HepG2 (cell line): ENCODE results near the gene COL9A1. TPM values are rescaled to one million over a fixed set of nuclear protein-coding genes. Genes with fewer than 3 reads are reported as not detected.

Experiments
- BCL6 ChIP-seq: IDR thresholded peaks from 2 replicates; pipeline ENCODE4 v1.6.1; 2016; ENCODE audit warnings: missing genetic modification reagents, missing compliant biosample characterization
- CTCF ChIP-seq: sonication (generic); formaldehyde crosslinking; IDR thresholded peaks from 2 replicates; pipeline ENCODE4 v1.5.0; 2020; ENCODE audit warnings: mild to moderate bottlenecking, missing genetic modification reagents, moderate library complexity
- DZIP1 ChIP-seq: sonication (generic); formaldehyde crosslinking; IDR thresholded peaks from 2 replicates; pipeline ENCODE4 v1.5.0; 2020; ENCODE audit warnings: mild to moderate bottlenecking, missing genetic modification reagents
- GATAD2A ChIP-seq: IDR thresholded peaks from 2 replicates; pipeline ENCODE4 v1.6.1; 2016
- HCFC1 ChIP-seq: fragments of 150-350 bp; IDR thresholded peaks from 2 replicates; pipeline ENCODE4 v1.6.1; 2014; ENCODE audit warnings: low read depth, low read length
- MED1 ChIP-seq: sonication (generic); formaldehyde crosslinking; IDR thresholded peaks from 2 replicates; pipeline ENCODE4 v1.4.0; 2020; ENCODE audit warnings: missing genetic modification reagents
- NR2C2 ChIP-seq: sonication (generic); formaldehyde crosslinking; IDR thresholded peaks from 2 replicates; pipeline ENCODE4 v1.4.0; 2020; ENCODE audit warnings: missing genetic modification reagents, mild to moderate bottlenecking, moderate library complexity, borderline replicate concordance
- RFXAP ChIP-seq: sonication (generic); formaldehyde crosslinking; IDR thresholded peaks from 2 replicates; pipeline ENCODE4 v1.4.0; 2020; ENCODE audit warnings: missing genetic modification reagents, borderline replicate concordance
- RORA ChIP-seq: sonication (generic); formaldehyde crosslinking; IDR thresholded peaks from 2 replicates; pipeline ENCODE4 v1.5.0; 2020; ENCODE audit warnings: mild to moderate bottlenecking, missing genetic modification reagents, moderate library complexity
- RXRB ChIP-seq: IDR thresholded peaks from 2 replicates; pipeline ENCODE4 v1.6.1; 2016; ENCODE audit warnings: borderline replicate concordance, missing genetic modification reagents, missing compliant biosample characterization
- SOX13 ChIP-seq, 3 experiments: fragments of 450-650 bp in 1 of 3; sonication (generic) in 1 of 3; formaldehyde crosslinking in 1 of 3; IDR thresholded peaks in 2 of 3; conservative IDR thresholded peaks in 1 of 3; 2 replicates each; pipeline versions ENCODE4 v1.5.0 to v1.6.1; 2016 to 2020; ENCODE audit warnings: antibody characterized with exemption in 1 of 3, mild to moderate bottlenecking in 1 of 3, missing compliant biosample characterization in 1 of 3, missing genetic modification reagents in 1 of 3, moderate library complexity in 1 of 3
- SOX5 ChIP-seq: IDR thresholded peaks from 2 replicates; pipeline ENCODE4 v1.6.1; 2016; ENCODE audit warnings: borderline replicate concordance
- SRSF4 ChIP-seq: fragments of 200-400 bp; formaldehyde crosslinking; IDR thresholded peaks from one replicate; pipeline ENCODE4 v1.6.1; 2018; ENCODE audit warnings: mild to moderate bottlenecking, low read depth, low read length, moderate library complexity; ENCODE audit not compliant: poor library complexity, severe bottlenecking
- WIZ ChIP-seq: sonication (generic); formaldehyde crosslinking; IDR thresholded peaks from 2 replicates; pipeline ENCODE4 v1.5.1; 2020; ENCODE audit warnings: mild to moderate bottlenecking, missing genetic modification reagents
- ZNF10 ChIP-seq: sonication (generic); formaldehyde crosslinking; IDR thresholded peaks from 2 replicates; pipeline ENCODE4 v1.4.0; 2020; ENCODE audit warnings: mild to moderate bottlenecking, low read depth, missing genetic modification reagents, borderline replicate concordance
- ZNF160 ChIP-seq: sonication (generic); formaldehyde crosslinking; IDR thresholded peaks from 2 replicates; pipeline ENCODE4 v1.8.0; 2022; ENCODE audit warnings: mild to moderate bottlenecking, inconsistent platforms, missing genetic modification reagents
- ZNF20 ChIP-seq: sonication (generic); formaldehyde crosslinking; IDR thresholded peaks from 2 replicates; pipeline ENCODE4 v1.4.0; 2020; ENCODE audit warnings: mild to moderate bottlenecking, moderate library complexity, missing genetic modification reagents
- ZNF33A ChIP-seq: sonication (generic); formaldehyde crosslinking; IDR thresholded peaks from 2 replicates; pipeline ENCODE4 v1.5.1; 2020; ENCODE audit warnings: missing genetic modification reagents, mild to moderate bottlenecking, moderate library complexity, borderline replicate concordance
- ZNF552 ChIP-seq: sonication (generic); formaldehyde crosslinking; IDR thresholded peaks from 2 replicates; pipeline ENCODE4 v1.9.0; 2022; ENCODE audit warnings: missing genetic modification reagents, mild to moderate bottlenecking, borderline replicate concordance
- ZNF556 ChIP-seq: sonication (generic); formaldehyde crosslinking; IDR thresholded peaks from 2 replicates; pipeline ENCODE4 v1.4.0; 2020; ENCODE audit warnings: mild to moderate bottlenecking, missing genetic modification reagents, borderline replicate concordance
- ZNF616 ChIP-seq: sonication (generic); formaldehyde crosslinking; IDR thresholded peaks from 2 replicates; pipeline ENCODE4 v1.5.0; 2020; ENCODE audit warnings: low read depth, mild to moderate bottlenecking, missing genetic modification reagents
- polyA plus RNA-seq, 8 experiments: library from polyadenylated mRNA; depleted of rRNA in 3 of 8; stranded (reverse) in 7 of 8; unstranded in 1 of 8; fragments of >200 nt; fragmentation: Illumina TruSeq in 4 of 8; extraction: Trizol in 4 of 8; gene quantifications; 2 replicates each; pipeline versions ENCODE4 v1.2.1 to v1.2.3, GENCODE V29; 2011 to 2016; ENCODE audit warnings: low read depth in 4 of 8, missing spikeins in 1 of 8, mixed read lengths in 1 of 8; ENCODE audit not compliant: insufficient read depth in 1 of 8
- total RNA-seq, 5 experiments: library from RNA; depleted of rRNA; stranded (reverse); fragments of >200 nt; fragmentation: Illumina TruSeq; extraction: Trizol; gene quantifications; 2 replicates each; pipeline ENCODE4 v1.2.3, GENCODE V29; 2016; ENCODE audit warnings: low read depth in 1 of 5
- TF ChIP-seq, protein P1 (sequence below): sonication (generic); formaldehyde crosslinking; IDR thresholded peaks from 2 replicates; pipeline ENCODE4 v1.9.0; 2021; ENCODE audit warnings: missing genetic modification reagents, borderline replicate concordance

The COL9A1 gene
- total and polyA plus RNA-seq, 2 of the 13 experiments (the other 11 are each of a cell fraction or from before 2014, with no cell fraction given), result 0.08 TPM; not detected in 1

DNA sequence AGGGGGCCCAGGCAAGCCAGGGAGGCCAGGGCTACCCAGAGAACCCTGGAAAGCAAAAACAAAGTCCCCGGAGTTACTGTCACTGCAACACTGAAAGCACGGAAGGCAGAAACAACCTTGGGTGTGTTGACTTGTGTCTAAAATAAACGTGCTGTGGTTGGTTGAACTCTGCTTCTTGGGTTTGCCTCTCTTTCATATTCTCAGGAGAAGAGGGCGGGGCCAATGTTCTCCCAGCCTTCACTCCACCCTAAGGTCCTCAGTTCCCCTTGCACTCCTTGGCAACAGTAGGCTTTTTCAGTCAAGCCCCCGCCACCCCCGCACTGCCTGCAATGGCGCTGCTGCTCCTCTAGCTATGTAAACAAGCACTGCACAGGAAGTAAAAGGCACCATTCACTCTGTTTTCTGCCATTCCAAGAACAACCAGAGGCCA lies 60.9 kb downstream of the COL9A1 start (continued):
- TF ChIP-seq HCFC1, result no peak
- TF ChIP-seq CTCF (CRISPR knock-in tag), result peak; percentile 17; the same call in 1 of the 2 replicates
- TF ChIP-seq ZNF616 (CRISPR knock-in tag), result no peak
- no peak for TF ChIP-seq RFXAP (CRISPR knock-in tag)
- peak; percentile 59; the same call in 1 of the 2 replicates for TF ChIP-seq NR2C2
- no peak for TF ChIP-seq ZNF160 (CRISPR knock-in tag)
- no peak for TF ChIP-seq SRSF4
- TF ChIP-seq, protein P1, sequence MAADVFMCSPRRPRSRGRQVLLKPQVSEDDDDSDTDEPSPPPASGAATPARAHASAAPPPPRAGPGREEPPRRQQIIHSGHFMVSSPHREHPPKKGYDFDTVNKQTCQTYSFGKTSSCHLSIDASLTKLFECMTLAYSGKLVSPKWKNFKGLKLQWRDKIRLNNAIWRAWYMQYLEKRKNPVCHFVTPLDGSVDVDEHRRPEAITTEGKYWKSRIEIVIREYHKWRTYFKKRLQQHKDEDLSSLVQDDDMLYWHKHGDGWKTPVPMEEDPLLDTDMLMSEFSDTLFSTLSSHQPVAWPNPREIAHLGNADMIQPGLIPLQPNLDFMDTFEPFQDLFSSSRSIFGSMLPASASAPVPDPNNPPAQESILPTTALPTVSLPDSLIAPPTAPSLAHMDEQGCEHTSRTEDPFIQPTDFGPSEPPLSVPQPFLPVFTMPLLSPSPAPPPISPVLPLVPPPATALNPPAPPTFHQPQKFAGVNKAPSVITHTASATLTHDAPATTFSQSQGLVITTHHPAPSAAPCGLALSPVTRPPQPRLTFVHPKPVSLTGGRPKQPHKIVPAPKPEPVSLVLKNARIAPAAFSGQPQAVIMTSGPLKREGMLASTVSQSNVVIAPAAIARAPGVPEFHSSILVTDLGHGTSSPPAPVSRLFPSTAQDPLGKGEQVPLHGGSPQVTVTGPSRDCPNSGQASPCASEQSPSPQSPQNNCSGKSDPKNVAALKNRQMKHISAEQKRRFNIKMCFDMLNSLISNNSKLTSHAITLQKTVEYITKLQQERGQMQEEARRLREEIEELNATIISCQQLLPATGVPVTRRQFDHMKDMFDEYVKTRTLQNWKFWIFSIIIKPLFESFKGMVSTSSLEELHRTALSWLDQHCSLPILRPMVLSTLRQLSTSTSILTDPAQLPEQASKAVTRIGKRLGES (CRISPR knock-in tag), result no peak
- TF ChIP-seq MED1 (CRISPR knock-in tag), result peak; percentile 30; the same call in 1 of the 2 replicates
- TF ChIP-seq WIZ (CRISPR knock-in tag), result 0 out of 2 replicates have a peak, but pooled peaks have one; percentile 52
- no peak for TF ChIP-seq ZNF20
- no peak for TF ChIP-seq RORA
- peak; percentile 94 for TF ChIP-seq BCL6
- TF ChIP-seq ZNF556, result no peak
- no peak for TF ChIP-seq ZNF33A
- no peak for TF ChIP-seq ZNF552 (CRISPR knock-in tag)
- no peak for TF ChIP-seq DZIP1
- TF ChIP-seq SOX5, result peak; percentile 30; the same call in 1 of the 2 replicates
- TF ChIP-seq ZNF10 (CRISPR knock-in tag), result no peak
- TF ChIP-seq SOX13 (IDR thresholded peaks at IDR 0.05), result no peak
- 0 out of 4 replicates have a peak, but pooled peaks of 1 of the 2 experiments have one; percentile 8 for TF ChIP-seq SOX13 (CRISPR knock-in tag; conservative IDR thresholded peaks at IDR 0.05 in 1 of 2, IDR thresholded peaks at IDR 0.05 in 1 of 2)
- TF ChIP-seq RXRB (CRISPR knock-in tag), result 0 out of 2 replicates have a peak, but pooled peaks have one; percentile 26
- TF ChIP-seq GATAD2A (CRISPR knock-in tag), result peak; percentile 27
